SK-N-SH treated with all-trans-retinoic acid at 6 μM for 48 hours (cell line): ENCODE data around the gene PCDH9.

Experiments
- ATAC-seq: fragments of 200-7000 bp; cut with Tn5 transposase; 3 replicates; pipeline ENCODE4 v1.9.1; 2020; ENCODE audit warnings: mild to moderate bottlenecking, moderate library complexity
- ARNTL ChIP-seq: fragments of 450-650 bp; formaldehyde crosslinking; IDR thresholded peaks from 2 replicates; pipeline ENCODE4 v1.5.0; 2020; ENCODE audit warnings: low read depth, mild to moderate bottlenecking, moderate library complexity, borderline replicate concordance
- BACH2 ChIP-seq: fragments of 250-450 bp; sonication (Bioruptor Pico); IDR thresholded peaks from 2 replicates; pipeline ENCODE4 v1.9.0; 2021; ENCODE audit warnings: mild to moderate bottlenecking, borderline replicate concordance
- CREB5 ChIP-seq: fragments of 250-450 bp; sonication (Bioruptor Pico); IDR thresholded peaks from 2 replicates; pipeline ENCODE4 v1.5.1; 2020; ENCODE audit warnings: low read depth, mild to moderate bottlenecking, moderate library complexity
- CSDC2 ChIP-seq: fragments of 250-450 bp; sonication (Bioruptor Pico); IDR thresholded peaks from 2 replicates; pipeline ENCODE4 v1.5.0; 2020; ENCODE audit warnings: mild to moderate bottlenecking, moderate library complexity
- CSRNP3 ChIP-seq: fragments of 250-450 bp; sonication (Bioruptor Pico); IDR thresholded peaks from 2 replicates; pipeline ENCODE4 v1.5.1; 2021; ENCODE audit warnings: mild to moderate bottlenecking, moderate library complexity
- ESRRG ChIP-seq: fragments of 250-450 bp; sonication (Bioruptor Pico); IDR thresholded peaks from 2 replicates; pipeline ENCODE4 v1.6.1; 2021; ENCODE audit warnings: mild to moderate bottlenecking
- GLIS3 ChIP-seq: fragments of 250-450 bp; sonication (Bioruptor Pico); IDR thresholded peaks from 2 replicates; pipeline ENCODE4 v1.5.0; 2020; ENCODE audit warnings: mild to moderate bottlenecking, moderate library complexity
- ISL1 ChIP-seq: fragments of 250-450 bp; sonication (Bioruptor Pico); IDR thresholded peaks from 2 replicates; pipeline ENCODE4 v2.1.2; 2022; ENCODE audit warnings: mild to moderate bottlenecking, moderate library complexity
- OSR1 ChIP-seq: fragments of 250-450 bp; sonication (Bioruptor Pico); IDR thresholded peaks from 2 replicates; pipeline ENCODE4 v1.8.0; 2022; ENCODE audit warnings: moderate library complexity, mild to moderate bottlenecking, inconsistent platforms
- PATZ1 ChIP-seq: fragments of 250-450 bp; sonication (Bioruptor Pico); IDR thresholded peaks from 2 replicates; pipeline ENCODE4 v1.8.0; 2020; ENCODE audit warnings: mild to moderate bottlenecking, moderate library complexity, borderline replicate concordance
- POU6F1 ChIP-seq: fragments of 250-450 bp; sonication (Bioruptor Pico); IDR thresholded peaks from 2 replicates; pipeline ENCODE4 v1.8.0; 2021; ENCODE audit warnings: low read depth, mild to moderate bottlenecking, moderate library complexity, borderline replicate concordance
- PPARA ChIP-seq: fragments of 250-450 bp; sonication (Bioruptor Pico); IDR thresholded peaks from 2 replicates; pipeline ENCODE4 v1.5.0; 2020; ENCODE audit warnings: mild to moderate bottlenecking, borderline replicate concordance
- RARB ChIP-seq: fragments of 250-450 bp; sonication (Bioruptor Pico); IDR thresholded peaks from 2 replicates; pipeline ENCODE4 v1.8.0; 2021; ENCODE audit warnings: mild to moderate bottlenecking, moderate library complexity
- SNAI2 ChIP-seq: fragments of 250-450 bp; sonication (Bioruptor Pico); IDR thresholded peaks from 2 replicates; pipeline ENCODE4 v1.5.0; 2020; ENCODE audit warnings: mild to moderate bottlenecking, moderate library complexity
- TCF4 ChIP-seq: fragments of 250-450 bp; sonication (Bioruptor Pico); IDR thresholded peaks from 2 replicates; pipeline ENCODE4 v1.8.0; 2021; ENCODE audit warnings: mild to moderate bottlenecking, moderate library complexity, borderline replicate concordance
- TOX ChIP-seq: fragments of 250-450 bp; sonication (Bioruptor Pico); IDR thresholded peaks from 2 replicates; pipeline ENCODE4 v1.8.0; 2021; ENCODE audit warnings: mild to moderate bottlenecking, moderate library complexity, borderline replicate concordance
- TSHZ2 ChIP-seq: fragments of 250-450 bp; sonication (Bioruptor Pico); IDR thresholded peaks from 2 replicates; pipeline ENCODE4 v1.5.0; 2020; ENCODE audit warnings: mild to moderate bottlenecking, moderate library complexity
- ZC3H10 ChIP-seq: fragments of 250-450 bp; sonication (Bioruptor Pico); IDR thresholded peaks from 2 replicates; pipeline ENCODE4 v1.5.1; 2021; ENCODE audit warnings: mild to moderate bottlenecking, moderate library complexity
- ZFP30 ChIP-seq: fragments of 450-650 bp; formaldehyde crosslinking; IDR thresholded peaks from 2 replicates; pipeline ENCODE4 v1.5.0; 2022; ENCODE audit warnings: mild to moderate bottlenecking, moderate library complexity
- ZNF565 ChIP-seq: fragments of 450-650 bp; formaldehyde crosslinking; conservative IDR thresholded peaks from 2 replicates; pipeline ENCODE4 v1.5.0; 2020; ENCODE audit warnings: low read depth, mild to moderate bottlenecking, moderate library complexity
- ZNF70 ChIP-seq: fragments of 450-650 bp; formaldehyde crosslinking; IDR thresholded peaks from 2 replicates; pipeline ENCODE4 v1.5.0; 2020; ENCODE audit warnings: mild to moderate bottlenecking, moderate library complexity
- ZNF8 ChIP-seq: fragments of 450-650 bp; formaldehyde crosslinking; IDR thresholded peaks from 2 replicates; pipeline ENCODE4 v1.5.0; 2020; ENCODE audit warnings: mild to moderate bottlenecking, moderate library complexity

PCDH9 gene

GRCh38 chr13:66858163-66858562, 372.0 kb downstream of the PCDH9 start:
- TF ChIP-seq GLIS3 (CRISPR knock-in tag) = no peak
- no peak for TF ChIP-seq POU6F1 (CRISPR knock-in tag)
- TF ChIP-seq ZNF565 (CRISPR knock-in tag) = no peak
- TF ChIP-seq TSHZ2 (CRISPR knock-in tag) = no peak
- TF ChIP-seq ARNTL = no peak
- no peak for TF ChIP-seq TCF4 (CRISPR knock-in tag)
- no peak for TF ChIP-seq SNAI2 (CRISPR knock-in tag)
- TF ChIP-seq TOX (CRISPR knock-in tag) = no peak
- TF ChIP-seq, all 23 proteins: peak for 0
- ATAC-seq = no peak

GRCh38 chr13:66855131-66855530, 375.0 kb downstream of the PCDH9 start:
- no peak for ATAC-seq

GRCh38 chr13:66853564-66853963, 376.6 kb downstream of the PCDH9 start:
- ATAC-seq = no peak
- no peak for TF ChIP-seq PATZ1
- no peak for TF ChIP-seq ZNF8 (CRISPR knock-in tag)
- TF ChIP-seq OSR1 = no peak
- no peak for TF ChIP-seq BACH2 (CRISPR knock-in tag)
- TF ChIP-seq POU6F1 (CRISPR knock-in tag) = no peak
- no peak for TF ChIP-seq ZFP30 (CRISPR knock-in tag)
- no peak for TF ChIP-seq ZC3H10
- TF ChIP-seq CSDC2 (CRISPR knock-in tag) = no peak
- TF ChIP-seq ZNF565 (CRISPR knock-in tag) = no peak
- no peak for TF ChIP-seq ZNF70 (CRISPR knock-in tag)
- no peak for TF ChIP-seq TCF4 (CRISPR knock-in tag)
- TF ChIP-seq CSRNP3 (CRISPR knock-in tag) = no peak
- no peak for TF ChIP-seq ESRRG
- TF ChIP-seq GLIS3 (CRISPR knock-in tag) = no peak
- TF ChIP-seq, all 23 proteins: peak for 0

More at GRCh38 chr13:66855131-66855530, 375.0 kb downstream of the PCDH9 start:
- no peak for TF ChIP-seq ZNF565 (CRISPR knock-in tag)
- TF ChIP-seq, all 23 proteins: peak for 0

GRCh38 chr13:66849706-66850105, 380.4 kb downstream of the PCDH9 start:
- no peak for ATAC-seq
- no peak for TF ChIP-seq BACH2 (CRISPR knock-in tag)
- no peak for TF ChIP-seq SNAI2 (CRISPR knock-in tag)
- TF ChIP-seq PATZ1 = no peak
- TF ChIP-seq CREB5 (CRISPR knock-in tag) = no peak
- TF ChIP-seq ISL1 (CRISPR knock-in tag) = no peak
- TF ChIP-seq PPARA = no peak
- TF ChIP-seq ZC3H10 = no peak
- no peak for TF ChIP-seq CSRNP3 (CRISPR knock-in tag)
- TF ChIP-seq ZNF8 (CRISPR knock-in tag) = no peak
- TF ChIP-seq TOX (CRISPR knock-in tag) = no peak
- no peak for TF ChIP-seq RARB (CRISPR knock-in tag)
- TF ChIP-seq ZNF565 (CRISPR knock-in tag) = no peak
